Neural progenitor cell (in vitro differentiated cells): ENCODE data around the gene YEATS2. TPM values are rescaled to one million over a fixed set of nuclear protein-coding genes. Genes with fewer than 3 reads are reported as not detected.

Experiments used
- DNase-seq: peaks from one replicate; pipeline ENCODE4 v3.0.0-alpha.2; 2016; ENCODE audit warnings: low spot score
- H2AFZ ChIP-seq: fragments of 200-600 bp; sonication (generic); replicated peaks from 2 replicates; pipeline ENCODE4 v1.6.1; 2016; ENCODE audit warnings: antibody characterized with exemption
- H3F3A ChIP-seq: fragments of 200-600 bp; sonication (generic); 2 replicates; pipeline ENCODE4 v1.6.1; 2016; ENCODE audit warnings: antibody characterized with exemption, low read depth
- H3K27ac ChIP-seq: fragments of 200-600 bp; sonication (generic); 2 replicates; pipeline ENCODE4 v1.5.1; 2016; ENCODE audit warnings: mild to moderate bottlenecking
- H3K27me3 ChIP-seq: fragments of 200-600 bp; sonication (generic); 2 replicates; pipeline ENCODE4 v1.6.1; 2016; ENCODE audit warnings: mild to moderate bottlenecking, moderate library complexity
- H3K36me3 ChIP-seq: fragments of 200-600 bp; sonication (generic); 2 replicates; pipeline ENCODE4 v1.5.1; 2016
- H3K4me1 ChIP-seq: fragments of 200-600 bp; sonication (generic); 2 replicates; pipeline ENCODE4 v1.6.1; 2016; ENCODE audit warnings: mixed run types
- H3K4me2 ChIP-seq: fragments of 200-600 bp; sonication (generic); 2 replicates; pipeline ENCODE4 v1.6.1; 2016
- H3K4me3 ChIP-seq: fragments of 200-600 bp; sonication (generic); 2 replicates; pipeline ENCODE4 v1.5.1; 2016
- H3K79me2 ChIP-seq: fragments of 200-600 bp; sonication (generic); 2 replicates; pipeline ENCODE4 v1.6.1; 2016; ENCODE audit warnings: low read depth
- H3K9ac ChIP-seq: fragments of 200-600 bp; sonication (generic); 2 replicates; pipeline ENCODE4 v1.6.1; 2016
- H3K9me3 ChIP-seq: fragments of 200-600 bp; sonication (generic); 2 replicates; pipeline ENCODE4 v1.5.1; 2016; ENCODE audit warnings: low read depth
- H4K20me1 ChIP-seq: fragments of 200-600 bp; sonication (generic); 2 replicates; pipeline ENCODE4 v1.6.1; 2016; ENCODE audit warnings: low read depth
- H3K27ac Mint-ChIP-seq: 3 replicates; pipeline ENCODE4 v1.8.0; 2021; ENCODE audit warnings: mixed read lengths
- H3K27me3 Mint-ChIP-seq: 2 replicates; pipeline ENCODE4 v1.8.0; 2022; ENCODE audit warnings: low read depth, mild to moderate bottlenecking, inconsistent platforms, moderate library complexity, mixed read lengths; ENCODE audit not compliant: insufficient read depth
- H3K36me3 Mint-ChIP-seq: 3 replicates; pipeline ENCODE4 v1.8.0; 2021; ENCODE audit warnings: mixed read lengths
- H3K4me1 Mint-ChIP-seq: 3 replicates; pipeline ENCODE4 v1.8.0; 2021; ENCODE audit warnings: mixed read lengths
- H3K4me3 Mint-ChIP-seq: 3 replicates; pipeline ENCODE4 v1.8.0; 2021; ENCODE audit warnings: mild to moderate bottlenecking, moderate library complexity, mixed read lengths
- H3K9me3 Mint-ChIP-seq: 3 replicates; pipeline ENCODE4 v1.8.0; 2020; ENCODE audit warnings: mixed read lengths
- CTCF ChIP-seq: fragments of 200-600 bp; sonication (generic); IDR thresholded peaks from 2 replicates; pipeline ENCODE4 v1.5.1; 2017; ENCODE audit warnings: antibody characterized with exemption, mild to moderate bottlenecking
- EZH2 ChIP-seq: fragments of 200-600 bp; sonication (generic); IDR thresholded peaks from 2 replicates; pipeline ENCODE4 v1.6.1; 2017; ENCODE audit warnings: antibody characterized with exemption, mild to moderate bottlenecking, moderate library complexity
- EZH2phosphoT487 ChIP-seq: fragments of 200-600 bp; sonication (generic); IDR thresholded peaks from 2 replicates; pipeline ENCODE4 v1.6.1; 2017; ENCODE audit warnings: antibody characterized with exemption
- total RNA-seq: library from RNA; depleted of rRNA; stranded (reverse); fragments of >200 nt; gene quantifications from 2 replicates; pipeline ENCODE4 v1.2.3, GENCODE V29; 2015; ENCODE audit warnings: low replicate concordance

The YEATS2 gene
- total RNA-seq, 1 donor from 2014 or later: 72.1 TPM

GRCh38 chr3:183812761-183813445 lies 115.3 kb downstream of the YEATS2 start:
- DNase-seq: no peak
- Histone ChIP-seq H3K9me3 (no peaks in the 10 kb centered on the region), H3K4me2 (no peak overlapping the region), H2AFZ (no peak overlapping the region), H3K79me2 (no peaks in the 10 kb centered on the region), H3K36me3 (no peaks in the 10 kb centered on the region), H3K9ac (peak overlapping the region; percentile 1), H3K4me1 (no peaks in the 10 kb centered on the region), H3K4me3 (no peak overlapping the region), H3K27ac (peak overlapping the region; percentile 32), H3F3A (peaks cover 6% of the 10 kb centered on the region), H4K20me1 (no peaks in the 10 kb centered on the region), H3K27me3 (no peaks in the 10 kb centered on the region)
- TF ChIP-seq EZH2phosphoT487: no peak
- no peak for TF ChIP-seq CTCF
- no peak for TF ChIP-seq EZH2
- Mint-ChIP-seq H3K4me3 (no peak overlapping the region), H3K36me3 (peaks cover 34% of the 10 kb centered on the region), H3K27ac (peak overlapping the region; percentile 72), H3K27me3 (peaks cover 4% of the 10 kb centered on the region), H3K4me1 (no peaks in the 10 kb centered on the region), H3K9me3 (no peaks in the 10 kb centered on the region)

- no peak for DNase-seq
- Histone ChIP-seq H2AFZ (no peak overlapping the region), H3K9ac (no peak overlapping the region), H3K27ac (no peak overlapping the region), H4K20me1 (no peaks in the 10 kb centered on the region), H3K4me3 (no peak overlapping the region), H3F3A (peaks cover 6% of the 10 kb centered on the region), H3K9me3 (no peaks in the 10 kb centered on the region), H3K36me3 (no peaks in the 10 kb centered on the region), H3K4me1 (no peaks in the 10 kb centered on the region), H3K79me2 (no peaks in the 10 kb centered on the region), H3K4me2 (no peak overlapping the region), H3K27me3 (no peaks in the 10 kb centered on the region)
- Mint-ChIP-seq H3K9me3 (peaks cover 2% of the 10 kb centered on the region), H3K36me3 (peaks cover 25% of the 10 kb centered on the region), H3K27me3 (peaks cover 4% of the 10 kb centered on the region), H3K4me3 (no peak overlapping the region), H3K27ac (no peak overlapping the region), H3K4me1 (peaks cover 2% of the 10 kb centered on the region)
- TF ChIP-seq CTCF (no peak), EZH2phosphoT487 (no peak), EZH2 (no peak)
Observed at GRCh38 chr3:183814240-183814639, 116.6 kb downstream of the YEATS2 start.

GRCh38 chr3:183815563-183815940 lies 118.0 kb downstream of the YEATS2 start:
- H3K27me3 ChIP-seq: no peaks in the 10 kb centered on the region
- Mint-ChIP-seq H3K27ac (no peak overlapping the region), H3K4me3 (no peak overlapping the region), H3K27me3 (peaks cover 4% of the 10 kb centered on the region), H3K4me1 (peaks cover 4% of the 10 kb centered on the region), H3K36me3 (peaks cover 20% of the 10 kb centered on the region), H3K9me3 (peaks cover 2% of the 10 kb centered on the region)
- no peak overlapping the region for H3K27ac ChIP-seq
- TF ChIP-seq CTCF (no peak), EZH2 (no peak), EZH2phosphoT487 (no peak)
- H3K4me3 ChIP-seq: no peak overlapping the region
- H4K20me1 ChIP-seq: no peaks in the 10 kb centered on the region
- no peaks in the 10 kb centered on the region for H3K79me2 ChIP-seq
- peaks cover 6% of the 10 kb centered on the region for H3F3A ChIP-seq
- no peaks in the 10 kb centered on the region for H3K36me3 ChIP-seq
- no peak for DNase-seq
- no peak overlapping the region for H3K4me2 ChIP-seq
- H3K9ac ChIP-seq: no peak overlapping the region
- no peaks in the 10 kb centered on the region for H3K4me1 ChIP-seq
- no peaks in the 10 kb centered on the region for H3K9me3 ChIP-seq
- H2AFZ ChIP-seq: no peak overlapping the region
